ENCODE results near the gene WFDC8. TPM values are rescaled to one million over a fixed set of nuclear protein-coding genes. Genes with fewer than 3 reads are reported as not detected.

WFDC8 gene
- total RNA-seq, 2 donors from 2014 or later = not detected

DNA sequence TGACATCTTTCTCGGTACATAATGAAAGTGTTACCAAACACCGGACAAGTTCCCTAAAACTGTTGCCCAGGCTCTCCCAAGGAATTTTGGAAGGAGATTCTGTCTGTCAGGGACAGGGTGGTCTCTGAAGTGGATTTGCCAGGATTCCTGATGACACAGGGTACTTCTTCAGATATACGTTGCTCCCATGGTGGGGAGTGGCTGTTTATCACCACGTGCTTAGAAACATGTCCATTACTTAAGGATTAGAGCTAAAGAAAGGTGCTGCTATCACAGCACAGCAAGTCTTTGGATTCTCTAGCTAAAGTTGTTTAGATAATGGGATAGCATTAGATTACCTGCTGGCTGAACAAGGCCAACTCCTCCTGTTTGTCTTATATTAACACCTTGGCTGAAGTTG, 70.0 kb downstream of the WFDC8 start:
- DNase-seq (ENCODE audit: low spot score) = no peak
- WGBS = 60% methylated on average over 4 of the region's 4 CpGs
- Histone ChIP-seq H3K4me1 (replicated peaks) (no peaks in the 10 kb centered on the region), H3K9me3 (no peaks in the 10 kb centered on the region), H3K27me3 (replicated peaks; ENCODE audit: insufficient read depth) (peaks cover 2% of the 10 kb centered on the region), H3K4me3 (no peak overlapping the region), H3K27ac (no peak overlapping the region), H3K36me3 (no peaks in the 10 kb centered on the region)
- intact Hi-C loops (cut with DNase I) = no loop called here
- TF ChIP-seq POLR2A (IDR thresholded peaks at IDR 0.05) = no peak
- TF ChIP-seq, protein P1, sequence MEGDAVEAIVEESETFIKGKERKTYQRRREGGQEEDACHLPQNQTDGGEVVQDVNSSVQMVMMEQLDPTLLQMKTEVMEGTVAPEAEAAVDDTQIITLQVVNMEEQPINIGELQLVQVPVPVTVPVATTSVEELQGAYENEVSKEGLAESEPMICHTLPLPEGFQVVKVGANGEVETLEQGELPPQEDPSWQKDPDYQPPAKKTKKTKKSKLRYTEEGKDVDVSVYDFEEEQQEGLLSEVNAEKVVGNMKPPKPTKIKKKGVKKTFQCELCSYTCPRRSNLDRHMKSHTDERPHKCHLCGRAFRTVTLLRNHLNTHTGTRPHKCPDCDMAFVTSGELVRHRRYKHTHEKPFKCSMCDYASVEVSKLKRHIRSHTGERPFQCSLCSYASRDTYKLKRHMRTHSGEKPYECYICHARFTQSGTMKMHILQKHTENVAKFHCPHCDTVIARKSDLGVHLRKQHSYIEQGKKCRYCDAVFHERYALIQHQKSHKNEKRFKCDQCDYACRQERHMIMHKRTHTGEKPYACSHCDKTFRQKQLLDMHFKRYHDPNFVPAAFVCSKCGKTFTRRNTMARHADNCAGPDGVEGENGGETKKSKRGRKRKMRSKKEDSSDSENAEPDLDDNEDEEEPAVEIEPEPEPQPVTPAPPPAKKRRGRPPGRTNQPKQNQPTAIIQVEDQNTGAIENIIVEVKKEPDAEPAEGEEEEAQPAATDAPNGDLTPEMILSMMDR (IDR thresholded peaks at IDR 0.05) = no peak
- no peak for TF ChIP-seq POLR2AphosphoS5 (IDR thresholded peaks at IDR 0.05)

DNA sequence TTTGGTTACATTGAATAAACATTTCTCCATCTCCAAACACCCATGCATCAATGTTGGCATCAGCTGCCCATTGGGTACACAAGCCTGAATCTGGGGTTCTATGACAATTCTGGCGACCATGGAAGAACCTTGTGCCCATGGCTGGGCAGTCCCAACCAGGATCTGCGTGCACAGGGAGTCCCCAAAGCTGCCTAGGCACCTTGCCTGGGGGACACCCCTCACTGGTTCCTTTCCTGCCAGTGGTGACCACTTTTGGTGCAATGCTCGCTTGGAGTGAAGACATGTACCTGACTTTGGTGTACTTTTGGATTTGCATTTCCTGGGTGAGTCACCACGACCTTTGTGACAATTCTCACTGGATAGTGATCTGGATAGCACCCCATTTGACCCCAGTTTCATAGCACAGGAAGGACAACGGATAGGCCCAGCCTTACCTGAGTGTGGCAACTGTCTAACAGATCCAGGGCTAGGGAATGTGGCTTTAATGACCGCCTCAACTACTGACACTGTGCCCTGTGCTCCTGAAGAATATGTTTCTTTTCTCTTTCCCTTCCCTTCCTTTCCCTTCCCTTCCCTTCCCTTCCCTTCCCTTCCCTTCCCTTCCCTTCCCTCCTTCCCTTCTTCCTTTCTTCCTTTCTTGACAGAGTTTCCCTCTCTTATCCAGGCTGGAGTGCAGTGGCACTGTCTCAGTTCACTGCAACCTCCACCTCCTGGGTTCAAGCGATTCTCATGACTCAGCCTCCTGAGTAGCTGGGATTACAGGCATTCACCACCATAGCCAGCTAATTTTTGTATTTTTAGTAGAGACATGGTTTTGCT, 70.8 kb downstream of the WFDC8 start:
- no peak for DNase-seq (ENCODE audit: low spot score)
- Histone ChIP-seq H3K27ac (no peak overlapping the region), H3K4me1 (replicated peaks) (no peaks in the 10 kb centered on the region), H3K36me3 (no peaks in the 10 kb centered on the region), H3K9me3 (no peaks in the 10 kb centered on the region), H3K27me3 (replicated peaks; ENCODE audit: insufficient read depth) (peaks cover 2% of the 10 kb centered on the region), H3K4me3 (no peak overlapping the region)
- TF ChIP-seq POLR2AphosphoS5 (IDR thresholded peaks at IDR 0.05) (no peak), POLR2A (IDR thresholded peaks at IDR 0.05) (no peak)
- TF ChIP-seq, protein P1 (IDR thresholded peaks at IDR 0.05) = no peak
- intact Hi-C loops (cut with DNase I) = no loop called here
- WGBS = 83% methylated on average over 7 of the region's 7 CpGs

DNA sequence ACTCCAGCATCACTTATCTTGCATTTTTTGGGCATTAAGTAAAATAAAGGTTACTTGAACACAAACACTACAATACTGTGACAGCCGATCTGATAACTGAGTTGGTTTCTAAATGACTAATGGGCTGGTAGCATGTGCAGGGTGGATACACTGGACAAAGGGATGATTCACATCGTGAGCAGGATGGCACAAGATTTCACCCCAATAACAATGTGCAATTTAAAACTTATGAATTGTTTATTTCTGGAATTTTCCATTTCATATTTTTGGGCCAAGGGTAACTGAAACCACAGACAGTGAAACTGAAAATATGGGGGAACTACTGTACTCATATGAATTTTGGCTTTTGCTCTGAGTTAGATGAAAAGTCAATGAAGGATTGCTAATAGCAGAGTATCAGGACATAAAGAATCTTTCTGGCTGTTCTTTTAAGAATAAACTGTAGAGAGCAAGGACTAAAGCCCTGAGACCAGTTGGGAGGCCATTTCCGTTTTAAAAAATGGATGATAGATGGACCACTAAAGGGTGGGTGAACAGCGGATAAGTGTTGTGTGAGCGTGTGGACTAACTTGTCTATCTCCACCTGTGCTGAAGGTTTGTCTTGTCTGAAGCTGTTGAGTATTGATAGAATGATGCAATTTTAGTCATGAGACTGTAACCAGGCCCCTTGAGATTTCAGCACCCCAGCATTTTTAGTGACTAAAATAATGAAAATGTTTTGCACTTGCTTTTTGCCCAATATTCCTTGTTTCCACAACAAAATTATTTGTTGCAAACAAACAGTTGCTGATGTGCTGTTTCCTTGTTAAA, 71.9 kb downstream of the WFDC8 start:
- Histone ChIP-seq H3K4me3 (no peak overlapping the region), H3K4me1 (replicated peaks) (no peaks in the 10 kb centered on the region), H3K27me3 (replicated peaks; ENCODE audit: insufficient read depth) (peaks cover 2% of the 10 kb centered on the region), H3K9me3 (no peaks in the 10 kb centered on the region), H3K36me3 (no peaks in the 10 kb centered on the region), H3K27ac (no peak overlapping the region)
- 77% methylated on average over 5 of the region's 5 CpGs for WGBS
- no peak for DNase-seq (ENCODE audit: low spot score)
- TF ChIP-seq POLR2AphosphoS5 (IDR thresholded peaks at IDR 0.05) = no peak
- TF ChIP-seq, protein P1 (IDR thresholded peaks at IDR 0.05) = no peak
- intact Hi-C loops (cut with DNase I) = no loop called here

- Histone ChIP-seq H3K27me3 (replicated peaks; ENCODE audit: insufficient read depth) (peaks cover 2% of the 10 kb centered on the region), H3K27ac (no peak overlapping the region), H3K36me3 (no peaks in the 10 kb centered on the region), H3K4me3 (no peak overlapping the region), H3K4me1 (replicated peaks) (no peaks in the 10 kb centered on the region), H3K9me3 (no peaks in the 10 kb centered on the region)
- DNase-seq (ENCODE audit: low spot score) = no peak
- TF ChIP-seq POLR2A (IDR thresholded peaks at IDR 0.05) = no peak
- TF ChIP-seq, protein P1 (IDR thresholded peaks at IDR 0.05) = no peak
- TF ChIP-seq POLR2AphosphoS5 (IDR thresholded peaks at IDR 0.05) = no peak
- intact Hi-C loops (cut with DNase I) = no loop called here
- 93% methylated on average over 2 of the region's 2 CpGs for WGBS
Measured at GRCh38 chr20:45506398-45506797, 72.7 kb downstream of the WFDC8 start.
